Astrocyte of the cerebellum (primary cell): ENCODE results near the gene STC2.

Experiments
- DNase-seq: peaks from one replicate; pipeline ENCODE4 v3.0.0-alpha.2; 2011; ENCODE audit warnings: low read depth
- H3K4me3 ChIP-seq: 2 replicates; pipeline ENCODE4 v1.5.1; 2011; ENCODE audit warnings: mild to moderate bottlenecking, low read depth, low read length, moderate library complexity
- in situ Hi-C: cut with HindIII; loops from 2 replicates; pipeline ENCODE4 v1.10.0; 2017; ENCODE audit warnings: low sequenced_read_pairs
- TF ChIP-seq, protein P1 (sequence below): IDR thresholded peaks from 2 replicates; pipeline ENCODE4 v1.5.1; 2012; ENCODE audit warnings: low read length, low read depth, moderate library complexity, mild to moderate bottlenecking; ENCODE audit errors: missing control alignments

The STC2 gene

DNA sequence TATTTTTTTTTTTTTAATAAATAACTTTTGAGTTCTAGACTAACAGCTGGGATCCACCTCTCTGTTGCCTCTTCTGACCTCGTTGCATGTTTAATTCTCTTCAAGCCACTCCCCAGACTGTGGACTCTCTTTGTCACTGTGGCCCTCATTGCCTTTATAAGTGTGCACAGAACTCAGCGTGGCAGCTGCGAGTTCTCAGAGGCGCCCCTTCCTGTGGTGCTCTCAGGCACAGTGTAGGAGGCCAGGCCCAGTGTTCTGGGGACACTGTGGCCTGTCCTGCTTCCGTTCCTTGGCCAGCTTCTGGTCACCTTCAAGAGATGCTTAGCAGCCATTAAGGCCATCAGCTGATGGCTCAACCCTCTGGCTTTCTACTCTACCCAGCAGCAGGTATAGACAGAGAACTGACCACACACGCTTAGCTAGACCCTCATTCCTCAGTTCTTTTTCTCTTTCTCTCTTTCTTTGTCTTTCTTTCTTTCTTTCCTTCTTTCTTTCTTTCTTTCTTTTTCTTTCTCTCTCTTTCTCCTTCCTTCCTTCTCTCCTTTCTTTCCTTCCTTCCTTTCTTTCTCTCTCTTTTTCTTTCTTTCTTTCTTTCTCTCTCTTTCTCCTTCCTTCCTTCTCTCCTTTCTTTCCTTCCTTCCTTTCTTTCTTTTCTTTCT, 27.7 kb downstream of the STC2 start:
- in situ Hi-C loops, result no loop called here
- no peak for DNase-seq
- no peak overlapping the region for H3K4me3 ChIP-seq
- TF ChIP-seq, protein P1, sequence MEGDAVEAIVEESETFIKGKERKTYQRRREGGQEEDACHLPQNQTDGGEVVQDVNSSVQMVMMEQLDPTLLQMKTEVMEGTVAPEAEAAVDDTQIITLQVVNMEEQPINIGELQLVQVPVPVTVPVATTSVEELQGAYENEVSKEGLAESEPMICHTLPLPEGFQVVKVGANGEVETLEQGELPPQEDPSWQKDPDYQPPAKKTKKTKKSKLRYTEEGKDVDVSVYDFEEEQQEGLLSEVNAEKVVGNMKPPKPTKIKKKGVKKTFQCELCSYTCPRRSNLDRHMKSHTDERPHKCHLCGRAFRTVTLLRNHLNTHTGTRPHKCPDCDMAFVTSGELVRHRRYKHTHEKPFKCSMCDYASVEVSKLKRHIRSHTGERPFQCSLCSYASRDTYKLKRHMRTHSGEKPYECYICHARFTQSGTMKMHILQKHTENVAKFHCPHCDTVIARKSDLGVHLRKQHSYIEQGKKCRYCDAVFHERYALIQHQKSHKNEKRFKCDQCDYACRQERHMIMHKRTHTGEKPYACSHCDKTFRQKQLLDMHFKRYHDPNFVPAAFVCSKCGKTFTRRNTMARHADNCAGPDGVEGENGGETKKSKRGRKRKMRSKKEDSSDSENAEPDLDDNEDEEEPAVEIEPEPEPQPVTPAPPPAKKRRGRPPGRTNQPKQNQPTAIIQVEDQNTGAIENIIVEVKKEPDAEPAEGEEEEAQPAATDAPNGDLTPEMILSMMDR, result no peak

GRCh38 chr5:173299820-173300219, 28.4 kb downstream of the STC2 start:
- no peak for DNase-seq
- no peak overlapping the region for H3K4me3 ChIP-seq
- in situ Hi-C loops, result no loop called here
- TF ChIP-seq, protein P1, result no peak

DNA sequence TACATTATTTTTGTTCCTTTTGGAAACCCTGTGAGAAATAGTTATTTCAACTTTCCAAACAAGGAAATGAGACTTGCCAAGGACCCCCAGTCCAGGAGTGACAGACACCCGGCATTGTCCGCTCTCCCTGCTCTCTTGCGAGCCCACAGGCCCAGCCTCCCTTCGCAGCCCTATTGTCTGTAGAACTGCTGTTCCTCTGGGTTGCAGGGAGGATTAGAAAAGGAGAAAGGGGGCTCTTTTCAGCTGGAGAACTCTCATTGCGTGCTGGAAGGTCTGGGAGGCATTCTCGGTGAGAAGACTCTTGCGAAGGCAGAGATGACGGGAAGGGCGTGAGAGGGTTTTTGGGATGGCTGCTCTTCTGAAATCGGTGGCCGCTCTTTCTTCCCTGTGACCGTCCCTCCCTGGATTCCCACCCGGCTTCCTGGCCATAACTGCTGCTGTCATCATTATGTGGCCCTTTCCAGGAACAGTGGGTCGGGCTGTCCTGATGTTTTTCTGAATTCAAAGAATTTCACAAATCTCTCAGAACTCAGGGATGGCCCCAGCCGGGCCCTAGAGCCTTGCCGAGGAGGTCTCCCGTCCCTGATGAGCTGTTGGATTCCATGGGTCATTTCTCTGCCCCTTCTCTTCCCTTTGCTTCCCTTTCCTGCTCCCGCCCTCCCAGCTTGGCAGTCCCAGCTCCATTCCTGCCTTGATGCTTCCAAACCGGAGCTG, 29.8 kb downstream of the STC2 start:
- in situ Hi-C loops, result no loop called here
- no peak for DNase-seq
- H3K4me3 ChIP-seq, result no peak overlapping the region
- TF ChIP-seq, protein P1, result no peak

DNA sequence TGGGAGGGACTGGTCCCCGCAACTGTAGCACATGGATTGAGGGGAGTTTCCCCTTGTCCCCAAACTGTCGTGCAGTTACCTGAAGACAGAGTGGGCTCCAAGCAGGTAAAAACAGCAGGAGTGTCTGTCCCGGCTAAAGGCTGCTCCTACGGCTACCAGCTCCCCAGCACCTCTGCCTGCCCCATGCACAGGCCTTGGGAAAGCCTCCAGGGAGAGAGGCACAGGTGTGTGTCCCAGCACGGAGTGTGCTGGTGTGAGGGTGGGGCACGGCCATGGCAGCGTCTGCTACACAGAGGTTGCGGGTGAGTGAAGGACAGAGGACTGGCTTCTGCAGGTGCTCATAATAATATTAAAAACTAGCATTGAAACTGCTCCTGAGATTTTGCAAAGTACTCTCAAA, 30.4 kb downstream of the STC2 start:
- no peak overlapping the region for H3K4me3 ChIP-seq
- in situ Hi-C loops, result no loop called here
- DNase-seq, result no peak
- TF ChIP-seq, protein P1, result no peak

DNA sequence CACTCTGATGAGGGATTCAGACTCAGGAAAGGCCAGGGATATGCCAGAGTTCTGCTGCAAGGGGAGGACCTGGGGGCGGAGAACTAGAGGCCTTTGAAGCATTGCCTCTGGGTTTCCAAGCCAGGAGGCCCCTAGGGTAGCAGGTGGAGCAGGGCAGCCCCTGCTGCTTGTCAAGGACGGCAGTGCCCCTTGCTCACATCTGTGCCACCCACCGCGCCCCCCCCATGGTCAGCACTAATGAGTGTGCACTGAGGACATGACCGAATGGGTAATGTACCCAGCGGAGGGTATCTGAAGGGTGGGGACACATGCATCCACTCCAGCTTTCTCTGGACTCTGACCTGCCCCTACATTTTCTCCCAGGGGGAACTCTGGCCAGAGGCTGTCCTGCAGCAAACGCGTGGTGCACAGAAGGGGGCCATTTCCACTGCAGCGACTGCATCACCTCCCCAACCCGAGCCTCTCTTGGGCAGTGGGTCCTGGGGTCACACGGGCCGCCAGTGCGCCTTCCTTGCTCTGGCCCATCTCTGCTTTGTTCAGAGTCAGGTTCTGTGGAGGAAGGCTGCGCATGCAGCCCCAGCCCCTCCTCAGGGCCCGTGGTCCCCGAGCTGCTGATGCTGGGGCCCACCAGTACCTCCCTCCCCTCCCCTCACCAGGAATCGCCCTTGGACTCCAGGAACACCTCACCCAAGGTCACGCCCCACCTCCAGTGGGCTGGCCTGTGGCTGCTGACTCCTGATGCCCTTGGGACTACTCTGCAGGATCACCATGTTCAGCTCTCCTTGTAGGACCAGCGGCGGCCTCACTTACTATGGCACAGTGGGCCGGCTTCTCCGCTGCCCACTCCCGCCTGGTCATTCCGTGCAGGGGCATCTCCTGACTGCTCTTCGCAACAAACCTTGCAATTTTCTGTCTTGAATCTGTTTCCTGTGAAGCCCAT, 31.2 kb downstream of the STC2 start:
- TF ChIP-seq, protein P1, result no peak
- H3K4me3 ChIP-seq, result no peak overlapping the region
- in situ Hi-C loops, result no loop called here
- DNase-seq, result no peak

- no peak overlapping the region for H3K4me3 ChIP-seq
- in situ Hi-C loops, result no loop called here
- DNase-seq, result no peak
- TF ChIP-seq, protein P1, result no peak
These were observed 32.4 kb downstream of the STC2 start for GRCh38 chr5:173295796-173296195.
